ENCODE data around the gene KLHL2. TPM values are rescaled to one million over a fixed set of nuclear protein-coding genes. Genes with fewer than 3 reads are reported as not detected.
"Not testable (repeated sequence)": the region's sequence is repeated elsewhere in the genome, so short reads cannot be mapped to it uniquely, and the experiment has no call there.

Gene KLHL2
- total RNA-seq, 6 experiments from 2014 or later = 10.9 to 13.7 (median 11.4) TPM

DNA sequence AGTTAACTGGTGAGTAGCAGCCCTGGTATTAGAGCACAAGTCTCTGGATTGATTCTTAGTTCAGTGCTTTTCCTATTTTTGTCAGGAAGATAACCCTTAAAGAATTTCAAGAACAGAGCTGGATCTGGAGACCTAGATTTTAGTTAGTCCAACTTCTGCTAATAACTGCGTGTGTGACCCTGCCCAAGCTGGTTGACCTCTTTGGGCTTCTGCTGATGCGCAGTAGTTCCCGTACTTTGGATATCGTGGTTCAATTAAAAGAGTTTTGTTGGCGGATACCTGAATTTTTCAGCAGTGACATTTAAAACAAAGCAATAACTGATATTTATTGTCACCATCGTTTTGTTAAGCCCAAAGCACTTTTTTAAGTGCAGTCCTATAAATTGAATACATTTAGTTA is 129.4 kb downstream of the KLHL2 start:
- peaks cover 10% of the 10 kb centered on the region for H3K4me1 Mint-ChIP-seq (ENCODE audit: low read depth)
- no peak overlapping the region for H3K27ac Mint-ChIP-seq
- H3K27me3 Mint-ChIP-seq (ENCODE audit: insufficient read depth) = no peaks in the 10 kb centered on the region
- TF ChIP-seq, protein P1, sequence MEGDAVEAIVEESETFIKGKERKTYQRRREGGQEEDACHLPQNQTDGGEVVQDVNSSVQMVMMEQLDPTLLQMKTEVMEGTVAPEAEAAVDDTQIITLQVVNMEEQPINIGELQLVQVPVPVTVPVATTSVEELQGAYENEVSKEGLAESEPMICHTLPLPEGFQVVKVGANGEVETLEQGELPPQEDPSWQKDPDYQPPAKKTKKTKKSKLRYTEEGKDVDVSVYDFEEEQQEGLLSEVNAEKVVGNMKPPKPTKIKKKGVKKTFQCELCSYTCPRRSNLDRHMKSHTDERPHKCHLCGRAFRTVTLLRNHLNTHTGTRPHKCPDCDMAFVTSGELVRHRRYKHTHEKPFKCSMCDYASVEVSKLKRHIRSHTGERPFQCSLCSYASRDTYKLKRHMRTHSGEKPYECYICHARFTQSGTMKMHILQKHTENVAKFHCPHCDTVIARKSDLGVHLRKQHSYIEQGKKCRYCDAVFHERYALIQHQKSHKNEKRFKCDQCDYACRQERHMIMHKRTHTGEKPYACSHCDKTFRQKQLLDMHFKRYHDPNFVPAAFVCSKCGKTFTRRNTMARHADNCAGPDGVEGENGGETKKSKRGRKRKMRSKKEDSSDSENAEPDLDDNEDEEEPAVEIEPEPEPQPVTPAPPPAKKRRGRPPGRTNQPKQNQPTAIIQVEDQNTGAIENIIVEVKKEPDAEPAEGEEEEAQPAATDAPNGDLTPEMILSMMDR (IDR thresholded peaks at IDR 0.05) = no peak
- no peak for DNase-seq
- no peak overlapping the region for H3K4me3 Mint-ChIP-seq
- no peaks in the 10 kb centered on the region for H3K9me3 Mint-ChIP-seq
- peaks cover 9% of the 10 kb centered on the region; the same call in 1 of the 2 replicates for H3K36me3 Mint-ChIP-seq (ENCODE audit: low read depth)

DNA sequence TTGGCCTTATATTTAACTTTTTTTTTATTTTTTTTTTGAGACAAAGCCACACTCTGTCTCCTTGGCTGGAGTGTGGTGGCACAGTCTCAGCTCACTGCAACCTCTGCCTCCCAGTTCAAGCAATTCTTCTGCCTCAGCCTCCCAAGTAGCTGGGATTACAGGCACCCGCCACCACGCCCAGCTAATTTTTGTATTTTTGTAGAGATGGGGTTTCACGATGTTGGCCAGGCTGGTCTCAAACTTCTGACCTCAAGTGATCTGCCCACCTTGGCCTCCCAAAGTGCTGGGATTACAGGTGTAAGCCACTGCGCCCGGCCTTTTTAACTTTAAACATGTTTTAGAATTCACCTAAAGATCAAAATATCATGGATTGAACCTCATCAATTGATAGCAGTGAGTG is 135.0 kb downstream of the KLHL2 start:
- not testable (repeated sequence) for H3K9me3 Mint-ChIP-seq; DNase-seq; H3K27me3 Mint-ChIP-seq (ENCODE audit: insufficient read depth); H3K36me3 Mint-ChIP-seq (ENCODE audit: low read depth); H3K27ac Mint-ChIP-seq; H3K4me3 Mint-ChIP-seq; H3K4me1 Mint-ChIP-seq (ENCODE audit: low read depth)

DNA sequence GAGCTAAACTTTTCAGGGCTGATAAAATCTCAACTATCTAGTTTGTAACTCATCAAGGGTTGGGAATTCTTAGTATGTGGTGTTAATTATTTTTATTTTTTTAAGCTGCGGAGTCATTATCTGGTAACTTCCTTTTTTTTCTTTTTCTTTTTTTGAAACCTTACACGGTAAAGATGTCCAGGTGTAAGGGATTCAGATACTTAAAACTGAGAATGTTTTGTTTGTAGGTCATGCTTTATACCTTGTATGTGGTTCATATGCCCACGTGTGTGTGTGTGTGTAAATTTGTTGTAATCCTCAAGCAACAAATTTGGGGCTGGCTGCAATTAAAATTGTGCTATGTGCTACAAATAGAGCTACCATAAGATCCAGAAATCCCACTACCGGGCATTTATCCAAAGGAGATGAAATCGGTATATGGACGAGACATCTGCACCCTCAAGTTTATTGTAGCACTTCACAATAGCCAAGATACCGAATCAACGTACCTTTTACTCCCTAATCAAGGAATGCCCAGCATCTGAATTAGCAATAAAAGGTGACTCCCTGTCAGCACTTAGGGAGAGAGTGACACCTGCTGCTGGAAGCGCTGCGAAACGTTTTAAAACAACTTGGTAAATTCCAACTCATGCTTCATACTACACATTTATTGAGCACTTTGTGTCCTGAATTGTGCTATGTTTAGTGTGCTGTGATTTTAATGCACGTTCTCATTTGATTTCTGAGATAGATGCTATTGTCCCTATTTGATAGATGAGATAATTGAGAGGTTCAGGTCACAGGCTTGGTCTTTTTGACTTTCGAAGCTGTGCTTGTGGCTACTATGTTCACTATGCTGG is 136.2 kb downstream of the KLHL2 start:
- no peaks in the 10 kb centered on the region for H3K27me3 Mint-ChIP-seq (ENCODE audit: insufficient read depth)
- H3K4me1 Mint-ChIP-seq (ENCODE audit: low read depth) = no peaks in the 10 kb centered on the region
- no peak overlapping the region for H3K4me3 Mint-ChIP-seq
- TF ChIP-seq, protein P1 (IDR thresholded peaks at IDR 0.05) = peak; percentile 55
- no peaks in the 10 kb centered on the region for H3K36me3 Mint-ChIP-seq (ENCODE audit: low read depth)
- no peaks in the 10 kb centered on the region for H3K9me3 Mint-ChIP-seq
- DNase-seq = no peak
- no peak overlapping the region for H3K27ac Mint-ChIP-seq

DNA sequence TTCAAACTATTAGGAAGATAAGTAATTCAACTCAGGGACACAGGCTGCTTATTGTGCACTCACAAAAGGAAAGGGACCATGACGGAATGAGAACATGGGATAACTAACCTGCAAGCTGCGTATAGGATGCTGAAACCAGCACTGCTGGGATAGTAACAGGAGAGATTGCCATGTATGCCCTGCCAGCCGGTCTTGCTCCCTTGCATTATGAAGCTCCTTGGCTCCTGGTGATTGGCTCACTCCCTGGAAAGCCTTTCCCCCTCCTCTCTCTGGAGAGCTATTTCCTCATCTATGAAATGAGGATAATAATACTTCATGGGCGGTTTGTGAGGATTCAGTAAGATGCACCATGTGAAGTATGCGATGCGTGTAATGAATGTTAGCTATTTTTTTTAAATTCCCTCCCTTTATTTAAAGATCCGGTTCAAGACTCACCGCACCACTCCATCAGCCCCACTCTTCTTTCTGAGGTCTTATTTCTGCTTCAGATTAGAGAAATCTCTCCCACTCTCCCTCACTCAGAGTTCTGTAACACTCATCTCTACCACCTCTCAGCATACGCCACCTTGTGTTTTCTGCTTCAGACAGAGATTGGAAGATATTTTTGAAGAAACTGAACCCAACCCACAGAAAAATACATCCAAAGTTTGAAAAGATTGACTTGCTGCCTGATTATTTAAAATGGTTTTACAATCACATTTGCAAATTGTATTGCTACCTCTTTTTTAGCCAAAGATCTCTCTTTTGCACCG is 138.5 kb downstream of the KLHL2 start:
- Mint-ChIP-seq H3K36me3 (ENCODE audit: low read depth) (no peaks in the 10 kb centered on the region), H3K4me3 (no peak overlapping the region), H3K27me3 (ENCODE audit: insufficient read depth) (no peaks in the 10 kb centered on the region), H3K4me1 (ENCODE audit: low read depth) (no peaks in the 10 kb centered on the region), H3K9me3 (no peaks in the 10 kb centered on the region), H3K27ac (no peak overlapping the region)
- DNase-seq = no peak
- TF ChIP-seq, protein P1 (IDR thresholded peaks at IDR 0.05) = peak; percentile 21; the same call in 1 of the 2 replicates

DNA sequence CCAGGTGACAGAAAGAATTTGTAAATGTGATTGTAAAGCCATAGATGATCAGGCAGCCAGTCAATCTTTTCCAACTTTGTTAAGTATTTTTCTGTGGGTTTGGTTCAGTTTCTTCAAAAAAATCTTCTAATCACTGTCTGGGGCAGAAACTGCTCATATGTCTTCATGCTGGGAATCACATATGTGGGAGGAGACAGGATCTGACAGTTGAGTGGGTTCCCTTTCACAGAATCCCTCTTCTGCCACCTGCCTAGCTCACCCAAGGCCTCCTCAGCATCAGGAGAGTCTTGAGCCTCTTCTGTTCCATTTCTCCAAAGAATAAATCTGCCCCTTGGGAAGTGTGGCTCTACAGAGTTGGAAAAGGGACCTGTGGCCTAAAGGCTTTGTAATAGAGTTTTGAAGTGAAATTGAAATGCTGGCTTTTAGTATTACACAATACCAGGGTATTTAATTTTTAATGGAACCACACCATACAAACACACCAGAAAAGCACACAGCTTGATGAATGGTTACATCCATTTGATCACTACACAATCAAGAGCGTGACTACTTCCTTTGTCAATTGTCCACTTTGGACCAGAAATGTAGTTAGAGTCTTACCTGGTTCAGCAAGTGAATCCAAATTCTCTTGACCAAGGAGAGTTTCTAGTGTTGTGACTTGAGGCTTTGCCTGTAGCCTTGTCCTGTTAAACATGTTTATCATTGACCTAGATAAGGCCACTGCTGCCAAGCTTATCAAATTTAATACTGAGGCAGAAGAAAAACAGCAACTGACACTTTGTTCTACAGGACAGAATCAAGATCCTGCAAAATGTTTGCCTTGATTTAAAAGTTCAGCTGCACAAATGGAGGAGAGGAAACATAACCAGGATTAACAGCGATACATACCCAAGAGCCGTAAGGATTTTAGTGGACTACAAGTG is 140.5 kb downstream of the KLHL2 start:
- DNase-seq = no peak
- Mint-ChIP-seq H3K27ac (no peak overlapping the region), H3K36me3 (ENCODE audit: low read depth) (no peaks in the 10 kb centered on the region), H3K27me3 (ENCODE audit: insufficient read depth) (peaks cover 2% of the 10 kb centered on the region; the same call in 1 of the 2 replicates), H3K4me1 (ENCODE audit: low read depth) (no peaks in the 10 kb centered on the region), H3K4me3 (no peak overlapping the region), H3K9me3 (no peaks in the 10 kb centered on the region)
- TF ChIP-seq, protein P1 (IDR thresholded peaks at IDR 0.05) = no peak
